C4-2B (cell line): ENCODE measurements around the gene DSC1.

Source experiments
- H3K27ac ChIP-seq: fragments of 450-650 bp; 2 replicates; pipeline ENCODE4 v1.5.1; 2017
- CTCF ChIP-seq: fragments of 450-650 bp; conservative IDR thresholded peaks from 2 replicates; pipeline ENCODE4 v1.5.1; 2017; ENCODE audit warnings: mild to moderate bottlenecking
- ZFX ChIP-seq: fragments of 450-650 bp; IDR thresholded peaks from 2 replicates; pipeline ENCODE4 v1.6.1; 2017

The DSC1 gene

DNA sequence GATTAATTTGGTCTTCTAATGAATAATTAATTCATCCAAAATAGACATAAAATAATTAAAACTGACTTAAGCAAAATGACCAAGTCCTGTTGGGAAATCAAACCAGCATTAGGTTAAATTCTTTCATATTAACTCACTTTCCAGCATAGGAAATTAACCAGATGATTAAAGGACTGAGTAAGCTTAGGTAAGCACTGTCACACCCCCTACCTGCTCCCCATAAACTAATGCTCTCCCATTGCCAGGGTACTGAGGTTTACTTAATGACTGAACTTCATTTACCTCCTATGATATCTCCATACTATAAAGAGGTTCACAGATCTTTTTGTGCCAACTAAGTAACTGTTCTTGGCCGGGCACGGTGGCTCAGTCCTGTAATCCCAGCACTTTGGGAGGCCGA, 74.1 kb downstream of the DSC1 start:
- no peak for TF ChIP-seq CTCF
- no peak for TF ChIP-seq ZFX
- H3K27ac ChIP-seq: no peak overlapping the region

- H3K27ac ChIP-seq: no peak overlapping the region
- TF ChIP-seq CTCF (no peak), ZFX (no peak)
Observed at GRCh38 chr18:31079973-31080372, 82.7 kb downstream of the DSC1 start.
